ENCODE results near the gene FRMPD4. TPM values are rescaled to one million over a fixed set of nuclear protein-coding genes. Genes with fewer than 3 reads are reported as not detected.

The FRMPD4 gene
- total RNA-seq, 1 donor from 2014 or later, result 1.7 TPM

DNA sequence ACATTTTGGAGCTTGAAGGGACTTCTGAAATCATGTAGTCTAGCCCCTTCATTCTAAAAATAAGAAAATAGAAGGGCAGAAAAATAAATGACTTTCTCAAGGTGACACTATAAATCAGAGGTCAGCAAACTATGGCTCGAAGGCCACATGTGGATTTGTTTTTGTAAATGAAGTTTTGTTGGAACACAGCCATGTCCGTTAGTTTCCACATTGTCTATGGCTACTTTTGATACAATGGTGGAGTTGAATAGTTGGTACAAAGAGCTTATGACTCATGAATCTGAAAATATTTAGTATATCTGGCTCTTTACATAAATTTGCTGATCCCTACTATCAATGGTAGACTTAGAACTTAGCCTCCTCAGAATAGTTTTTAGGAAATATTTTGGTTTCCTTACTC is 350.5 kb downstream of the FRMPD4 start:
- no peaks in the 10 kb centered on the region for H3K27me3 Mint-ChIP-seq (ENCODE audit: unreplicated experiment)
- TF ChIP-seq CTCF (IDR thresholded peaks at IDR 0.05), result no peak
- H3K4me1 Mint-ChIP-seq (ENCODE audit: unreplicated experiment), result no peaks in the 10 kb centered on the region
- DNase-seq (ENCODE audit: extremely low spot score, unreplicated experiment), result no peak
- no peaks in the 10 kb centered on the region for H3K36me3 Mint-ChIP-seq (ENCODE audit: unreplicated experiment)
- H3K9me3 Mint-ChIP-seq (ENCODE audit: unreplicated experiment), result peaks cover 4% of the 10 kb centered on the region
- H3K4me3 Mint-ChIP-seq (ENCODE audit: unreplicated experiment), result no peak overlapping the region
- no peak overlapping the region for H3K27ac Mint-ChIP-seq (ENCODE audit: unreplicated experiment)

DNA sequence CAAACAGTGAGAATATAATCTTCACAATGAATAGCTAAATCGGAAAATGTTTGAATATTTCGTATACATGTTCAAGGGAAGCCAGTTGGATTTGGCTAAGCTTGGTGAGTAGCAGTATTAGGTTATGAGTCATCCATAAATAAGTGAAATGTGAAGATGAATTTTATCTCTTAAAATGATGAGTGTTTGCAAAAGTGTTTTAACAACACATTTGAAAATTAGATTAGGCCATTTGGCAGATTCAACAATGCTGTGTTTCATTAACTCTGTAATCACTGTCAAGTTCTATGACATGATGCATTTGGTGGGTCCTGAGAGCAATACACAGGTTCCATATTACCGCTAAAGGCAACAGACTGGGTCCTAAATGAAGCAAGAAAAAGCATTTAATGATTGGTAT is 351.1 kb downstream of the FRMPD4 start:
- no peak for TF ChIP-seq CTCF (IDR thresholded peaks at IDR 0.05)
- Mint-ChIP-seq H3K9me3 (ENCODE audit: unreplicated experiment) (peaks cover 4% of the 10 kb centered on the region), H3K36me3 (ENCODE audit: unreplicated experiment) (no peaks in the 10 kb centered on the region), H3K4me1 (ENCODE audit: unreplicated experiment) (no peaks in the 10 kb centered on the region), H3K4me3 (ENCODE audit: unreplicated experiment) (no peak overlapping the region), H3K27ac (ENCODE audit: unreplicated experiment) (no peak overlapping the region), H3K27me3 (ENCODE audit: unreplicated experiment) (no peaks in the 10 kb centered on the region)
- DNase-seq (ENCODE audit: extremely low spot score, unreplicated experiment), result no peak

DNA sequence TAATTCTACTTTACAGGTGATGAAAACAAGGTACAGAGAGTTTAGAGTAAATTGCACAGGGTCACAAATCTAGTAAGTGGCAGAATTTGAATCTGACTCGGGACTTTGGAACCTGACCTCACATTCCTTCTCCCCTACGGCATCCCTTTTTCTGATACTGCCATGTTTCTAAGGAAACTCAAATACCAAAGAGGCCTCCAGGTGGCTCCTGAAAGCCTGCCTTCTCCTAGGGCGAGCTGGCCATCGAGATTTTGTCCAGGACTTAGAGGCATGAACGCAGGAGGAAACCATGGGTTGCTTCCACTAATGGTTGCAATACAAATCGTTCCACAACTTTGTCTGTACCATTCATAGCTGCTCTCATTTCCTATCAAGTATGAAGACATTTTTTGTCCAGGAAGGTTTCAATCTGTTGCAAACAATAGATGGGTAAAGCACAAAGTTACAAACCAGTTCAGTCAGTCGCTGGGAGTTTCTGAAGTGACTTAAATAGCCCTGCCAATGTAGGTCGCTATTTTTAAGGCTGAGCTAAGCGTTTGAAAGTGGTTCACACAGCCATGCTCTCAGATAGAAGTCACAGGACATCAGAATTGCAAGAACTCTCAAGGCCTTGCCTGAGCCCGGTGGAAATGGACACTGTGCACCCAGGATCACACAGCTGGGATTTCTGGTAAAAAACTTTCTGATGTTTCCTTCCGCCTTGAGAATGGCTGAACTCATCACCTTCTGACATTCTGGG is 356.3 kb downstream of the FRMPD4 start:
- Mint-ChIP-seq H3K27ac (ENCODE audit: unreplicated experiment) (no peak overlapping the region), H3K4me1 (ENCODE audit: unreplicated experiment) (no peaks in the 10 kb centered on the region), H3K27me3 (ENCODE audit: unreplicated experiment) (no peaks in the 10 kb centered on the region), H3K36me3 (ENCODE audit: unreplicated experiment) (no peaks in the 10 kb centered on the region), H3K4me3 (ENCODE audit: unreplicated experiment) (no peak overlapping the region), H3K9me3 (ENCODE audit: unreplicated experiment) (no peaks in the 10 kb centered on the region)
- no peak for TF ChIP-seq CTCF (IDR thresholded peaks at IDR 0.05)
- DNase-seq (ENCODE audit: extremely low spot score, unreplicated experiment), result no peak

GRCh38 chrX:12496343-12496742 is 358.1 kb downstream of the FRMPD4 start:
- Mint-ChIP-seq H3K27me3 (ENCODE audit: unreplicated experiment) (no peaks in the 10 kb centered on the region), H3K4me1 (ENCODE audit: unreplicated experiment) (no peaks in the 10 kb centered on the region), H3K27ac (ENCODE audit: unreplicated experiment) (no peak overlapping the region), H3K9me3 (ENCODE audit: unreplicated experiment) (no peaks in the 10 kb centered on the region), H3K36me3 (ENCODE audit: unreplicated experiment) (no peaks in the 10 kb centered on the region), H3K4me3 (ENCODE audit: unreplicated experiment) (no peak overlapping the region)
- TF ChIP-seq CTCF (IDR thresholded peaks at IDR 0.05), result no peak
- no peak for DNase-seq (ENCODE audit: extremely low spot score, unreplicated experiment)

GRCh38 chrX:12497832-12498591 is 359.7 kb downstream of the FRMPD4 start:
- no peak for TF ChIP-seq CTCF (IDR thresholded peaks at IDR 0.05)
- no peaks in the 10 kb centered on the region for H3K9me3 Mint-ChIP-seq (ENCODE audit: unreplicated experiment)
- no peaks in the 10 kb centered on the region for H3K4me1 Mint-ChIP-seq (ENCODE audit: unreplicated experiment)
- no peak for DNase-seq (ENCODE audit: extremely low spot score, unreplicated experiment)
- no peak overlapping the region for H3K27ac Mint-ChIP-seq (ENCODE audit: unreplicated experiment)
- no peaks in the 10 kb centered on the region for H3K27me3 Mint-ChIP-seq (ENCODE audit: unreplicated experiment)
- H3K4me3 Mint-ChIP-seq (ENCODE audit: unreplicated experiment), result no peak overlapping the region
- no peaks in the 10 kb centered on the region for H3K36me3 Mint-ChIP-seq (ENCODE audit: unreplicated experiment)

Data from osteocyte (in vitro differentiated cells).